Liver (tissue), 9 donors: Measurements from ENCODE around the gene RAB28. TPM values are rescaled to one million over a fixed set of nuclear protein-coding genes. Genes with fewer than 3 reads are reported as not detected.

Experiments
- DNase-seq: peaks from one replicate; pipeline ENCODE4 v3.0.0-alpha.2; 2017; ENCODE audit warnings: low spot score
- H3K27ac ChIP-seq, 2 donors: one replicate each; pipeline ENCODE4 v1.7.0; 2013; ENCODE audit warnings: inconsistent platforms in 2 of 2, low read length in 2 of 2, control low read depth in 1 of 2, low read depth in 1 of 2, mild to moderate bottlenecking in 1 of 2
- H3K27me3 ChIP-seq, 4 donors: one replicate each; pipeline versions ENCODE4 v1.6.1 to v1.7.0; 2013; ENCODE audit warnings: low read length in 3 of 4, inconsistent platforms in 1 of 4, mild to moderate bottlenecking in 1 of 4, moderate library complexity in 1 of 4; ENCODE audit not compliant: control insufficient read depth in 4 of 4, insufficient read depth in 4 of 4
- H3K36me3 ChIP-seq, 4 donors: one replicate each; pipeline versions ENCODE4 v1.6.1 to v1.7.0; 2013; ENCODE audit warnings: low read length in 3 of 4, mild to moderate bottlenecking in 3 of 4, low read depth in 1 of 4, moderate library complexity in 1 of 4; ENCODE audit not compliant: control insufficient read depth in 4 of 4, insufficient read depth in 3 of 4
- H3K4me1 ChIP-seq, 4 donors: one replicate each; pipeline versions ENCODE4 v1.6.1 to v1.7.0; 2013; ENCODE audit warnings: low read length in 3 of 4, mild to moderate bottlenecking in 3 of 4, moderate library complexity in 1 of 4; ENCODE audit not compliant: control insufficient read depth in 4 of 4, insufficient read depth in 4 of 4
- H3K4me3 ChIP-seq, 3 donors: one replicate each; pipeline versions ENCODE4 v1.6.1 to v1.7.0; 2013; ENCODE audit warnings: low read length in 3 of 3, control low read depth in 1 of 3, low read depth in 1 of 3, mild to moderate bottlenecking in 1 of 3
- H3K9ac ChIP-seq, 2 donors: one replicate each; pipeline ENCODE4 v1.7.0; 2013; ENCODE audit warnings: low read length in 2 of 2, mild to moderate bottlenecking in 2 of 2, moderate library complexity in 2 of 2, control low read depth in 1 of 2, low read depth in 1 of 2
- H3K9me3 ChIP-seq, 4 donors: one replicate each; pipeline versions ENCODE4 v1.6.1 to v1.7.0; 2013; ENCODE audit warnings: low read length in 3 of 4; ENCODE audit not compliant: control insufficient read depth in 4 of 4
- ATF3 ChIP-seq: IDR thresholded peaks from 2 replicates; pipeline ENCODE4 v1.6.1; 2016; ENCODE audit warnings: antibody characterized with exemption
- EGR1 ChIP-seq, 2 donors: IDR thresholded peaks; 2 replicates each; pipeline ENCODE4 v1.6.1; 2016 to 2018; ENCODE audit warnings: antibody characterized with exemption in 2 of 2, low read depth in 2 of 2
- FOXA1 ChIP-seq: IDR thresholded peaks from 2 replicates; pipeline ENCODE4 v1.6.1; 2016; ENCODE audit warnings: antibody characterized with exemption
- FOXA2 ChIP-seq: IDR thresholded peaks from 2 replicates; pipeline ENCODE4 v1.6.1; 2016; ENCODE audit warnings: antibody characterized with exemption
- GABPA ChIP-seq, 2 donors: IDR thresholded peaks in 1 of 2; conservative IDR thresholded peaks in 1 of 2; 2 replicates each; pipeline ENCODE4 v1.6.1; 2016; ENCODE audit warnings: antibody characterized with exemption in 2 of 2, mild to moderate bottlenecking in 1 of 2, moderate library complexity in 1 of 2
- HNF4A ChIP-seq, 2 donors: conservative IDR thresholded peaks; 2 replicates each; pipeline ENCODE4 v1.6.1; 2016; ENCODE audit warnings: antibody characterized with exemption in 2 of 2, mild to moderate bottlenecking in 2 of 2
- HNF4G ChIP-seq: IDR thresholded peaks from 2 replicates; pipeline ENCODE4 v1.6.1; 2016; ENCODE audit warnings: antibody characterized with exemption
- JUND ChIP-seq, 2 donors: IDR thresholded peaks; 2 replicates each; pipeline ENCODE4 v1.6.1; 2016; ENCODE audit warnings: antibody characterized with exemption in 2 of 2
- MAX ChIP-seq: IDR thresholded peaks from 2 replicates; pipeline ENCODE4 v1.6.1; 2016; ENCODE audit warnings: antibody characterized with exemption
- NR2F2 ChIP-seq: IDR thresholded peaks from 2 replicates; pipeline ENCODE4 v1.6.1; 2016; ENCODE audit warnings: antibody characterized with exemption
- RAD21 ChIP-seq, 2 donors: IDR thresholded peaks; 2 replicates each; pipeline ENCODE4 v1.6.1; 2016; ENCODE audit warnings: antibody characterized with exemption in 2 of 2, mild to moderate bottlenecking in 2 of 2
- RXRA ChIP-seq, 2 donors: IDR thresholded peaks; 2 replicates each; pipeline ENCODE4 v1.6.1; 2017 to 2018; ENCODE audit warnings: antibody characterized with exemption in 2 of 2, mild to moderate bottlenecking in 1 of 2
- SP1 ChIP-seq: IDR thresholded peaks from 2 replicates; pipeline ENCODE4 v1.6.1; 2018; ENCODE audit warnings: antibody characterized with exemption, mild to moderate bottlenecking
- TAF1 ChIP-seq: conservative IDR thresholded peaks from 2 replicates; pipeline ENCODE4 v1.6.1; 2016; ENCODE audit warnings: antibody characterized with exemption, mild to moderate bottlenecking
- YY1 ChIP-seq: IDR thresholded peaks from 2 replicates; pipeline ENCODE4 v1.6.1; 2016; ENCODE audit warnings: antibody characterized with exemption, mild to moderate bottlenecking
- ZBTB33 ChIP-seq: IDR thresholded peaks from 2 replicates; pipeline ENCODE4 v1.6.1; 2016; ENCODE audit warnings: antibody characterized with exemption
- WGBS: extraction: QIAGEN DNeasy Blood & Tissue Kit; methylation state at CpG from one replicate; pipeline ENCODE4 v1.1.7; 2013; 5-methylcytosine and 5-hydroxymethylcytosine counted together
- polyA plus RNA-seq, 2 donors: library from polyadenylated mRNA; stranded (reverse) in 1 of 2; unstranded in 1 of 2; fragments of 200-250 nt in 1 of 2; fragments of >200 nt in 1 of 2; fragmentation: Nextera tagmentation in 1 of 2; extraction: Ambion mirVana in 1 of 2; gene quantifications; one replicate each; pipeline versions ENCODE4 v1.2.1 to v1.2.3, GENCODE V29; 2013 to 2015
- total RNA-seq, 2 donors: library from RNA; depleted of rRNA; stranded (reverse); fragments of >200 nt; gene quantifications; one replicate each; pipeline ENCODE4 v1.2.3, GENCODE V29; 2014
- TF ChIP-seq, protein P1 (sequence below): fragments of 150-350 bp; IDR thresholded peaks from 2 replicates; pipeline ENCODE4 v1.5.1; 2017; ENCODE audit warnings: improper control_type of control experiment, low read depth, low read length; ENCODE audit not compliant: missing input control
- donor health status: healthy.
- donor health status: healthy.
- donor health status: healthy.
- donor health status: healthy.
- donor health status: healthy.

The RAB28 gene
- total and polyA plus RNA-seq, 4 donors = 3.9 to 7.7 (median 6.8) TPM

GRCh38 chr4:13493793-13494192 is 9.7 kb upstream of the RAB28 start:
- H3K27me3 ChIP-seq = peaks cover 0 to 9% (median 1%) of the 10 kb centered on the region in 4 donors

DNA sequence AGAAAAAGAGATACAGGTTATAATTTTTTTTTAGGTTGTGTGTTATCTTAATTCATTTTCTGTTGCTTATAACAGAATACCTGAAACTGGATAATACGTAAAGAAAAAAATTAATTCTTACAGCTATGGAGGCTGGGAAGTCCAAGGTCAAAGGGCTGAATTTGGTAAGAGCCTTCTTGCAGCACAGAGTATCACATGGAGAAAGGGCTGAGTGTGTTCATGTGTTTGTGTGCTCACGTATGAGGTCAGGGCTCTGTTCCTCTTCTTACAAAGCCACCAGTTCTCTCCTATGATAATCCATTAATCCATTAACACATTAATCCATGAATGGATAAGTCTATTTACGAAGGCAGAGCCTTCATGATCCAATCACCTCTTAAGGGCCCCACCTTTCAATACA is 8.6 kb upstream of the RAB28 start:
- no peak overlapping the region for H3K9ac ChIP-seq
- no peak overlapping the region for H3K27ac ChIP-seq
- TF ChIP-seq YY1 (no peak), HNF4G (no peak), MAX (no peak), ATF3 (no peak), JUND (IDR thresholded peaks at IDR 0.05) (no peak), SP1 (no peak)
- TF ChIP-seq, protein P1, sequence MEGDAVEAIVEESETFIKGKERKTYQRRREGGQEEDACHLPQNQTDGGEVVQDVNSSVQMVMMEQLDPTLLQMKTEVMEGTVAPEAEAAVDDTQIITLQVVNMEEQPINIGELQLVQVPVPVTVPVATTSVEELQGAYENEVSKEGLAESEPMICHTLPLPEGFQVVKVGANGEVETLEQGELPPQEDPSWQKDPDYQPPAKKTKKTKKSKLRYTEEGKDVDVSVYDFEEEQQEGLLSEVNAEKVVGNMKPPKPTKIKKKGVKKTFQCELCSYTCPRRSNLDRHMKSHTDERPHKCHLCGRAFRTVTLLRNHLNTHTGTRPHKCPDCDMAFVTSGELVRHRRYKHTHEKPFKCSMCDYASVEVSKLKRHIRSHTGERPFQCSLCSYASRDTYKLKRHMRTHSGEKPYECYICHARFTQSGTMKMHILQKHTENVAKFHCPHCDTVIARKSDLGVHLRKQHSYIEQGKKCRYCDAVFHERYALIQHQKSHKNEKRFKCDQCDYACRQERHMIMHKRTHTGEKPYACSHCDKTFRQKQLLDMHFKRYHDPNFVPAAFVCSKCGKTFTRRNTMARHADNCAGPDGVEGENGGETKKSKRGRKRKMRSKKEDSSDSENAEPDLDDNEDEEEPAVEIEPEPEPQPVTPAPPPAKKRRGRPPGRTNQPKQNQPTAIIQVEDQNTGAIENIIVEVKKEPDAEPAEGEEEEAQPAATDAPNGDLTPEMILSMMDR = no peak
- H3K4me1 ChIP-seq = no peaks in the 10 kb centered on the region
- WGBS = 77% methylated on average over 3 of the region's 3 CpGs
- H3K27me3 ChIP-seq = peaks cover 0 to 9% (median 1%) of the 10 kb centered on the region in 4 donors
- no peak for DNase-seq
- H3K36me3 ChIP-seq = no peaks in the 10 kb centered on the region
- H3K4me3 ChIP-seq = no peak overlapping the region
- peaks cover 0 to 5% (median 2%) of the 10 kb centered on the region in 4 donors for H3K9me3 ChIP-seq

More at GRCh38 chr4:13493793-13494192, 9.7 kb upstream of the RAB28 start:
- H3K4me3 ChIP-seq = no peak overlapping the region
- no peak overlapping the region for H3K27ac ChIP-seq
- H3K36me3 ChIP-seq = no peaks in the 10 kb centered on the region
- no peak overlapping the region for H3K9ac ChIP-seq
- DNase-seq = no peak
- H3K9me3 ChIP-seq = peaks cover 0 to 5% (median 2%) of the 10 kb centered on the region in 4 donors
- H3K4me1 ChIP-seq = no peaks in the 10 kb centered on the region
- TF ChIP-seq YY1 (no peak), ATF3 (no peak), SP1 (no peak), HNF4A (conservative IDR thresholded peaks at IDR 0.05) (no peak), RAD21 (IDR thresholded peaks at IDR 0.05) (no peak), NR2F2 (no peak), FOXA2 (no peak), RXRA (IDR thresholded peaks at IDR 0.05) (no peak), TAF1 (no peak)
- TF ChIP-seq, protein P1 = no peak

DNA sequence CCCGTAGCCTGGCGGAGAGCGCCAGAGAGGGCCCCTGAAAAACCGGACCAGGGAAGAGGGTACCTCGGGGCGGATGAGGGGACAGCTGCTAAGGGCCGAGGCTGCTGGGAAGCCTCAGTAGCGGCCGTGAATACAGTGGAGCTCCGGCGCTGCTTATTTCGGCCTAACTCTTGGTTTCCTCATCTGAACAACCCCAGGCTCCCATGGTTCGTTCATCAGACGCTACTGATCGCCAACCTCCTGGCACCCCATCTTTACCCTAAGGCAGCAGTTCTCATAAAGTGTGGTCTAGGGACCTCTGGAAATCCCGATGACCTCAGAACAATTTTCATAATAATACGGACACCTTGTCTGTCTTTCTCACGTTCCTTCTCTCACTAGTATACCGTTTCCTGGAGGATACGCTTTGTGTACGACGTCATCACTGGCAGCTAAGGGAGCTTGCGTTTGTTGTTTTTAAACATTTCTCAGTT is 645 bp upstream of the RAB28 start:
- peak overlapping the region; percentile 41 to 93 (median 92) for H3K4me3 ChIP-seq
- 3% methylated on average over 23 of the region's 23 CpGs for WGBS
- H3K9ac ChIP-seq = no peak overlapping the region
- no peaks in the 10 kb centered on the region for H3K9me3 ChIP-seq
- TF ChIP-seq ZBTB33 (no peak), NR2F2 (no peak), EGR1 (IDR thresholded peaks at IDR 0.05; ENCODE audit: low read depth in 2 of 2) (no peak), HNF4G (no peak), ATF3 (no peak), SP1 (no peak), GABPA (IDR thresholded peaks at IDR 0.05 in 1 of 2, conservative IDR thresholded peaks at IDR 0.05 in 1 of 2) (no peak), FOXA1 (no peak), MAX (no peak)
- TF ChIP-seq, protein P1 = no peak
- peak overlapping the region; percentile 97 to 99 for H3K27ac ChIP-seq
- no peak for DNase-seq
- no peaks in the 10 kb centered on the region for H3K36me3 ChIP-seq
- peaks cover 0 to 3% (median 0%) of the 10 kb centered on the region in 4 donors for H3K27me3 ChIP-seq
- peaks cover 2 to 18% (median 17%) of the 10 kb centered on the region in 4 donors for H3K4me1 ChIP-seq
